Measurements from ENCODE around the gene PRKCH. TPM values are rescaled to one million over a fixed set of nuclear protein-coding genes. Genes with fewer than 3 reads are reported as not detected.

PRKCH gene
- polyA plus RNA-seq, 2 of the 4 experiments (the other 2 are of a cell fraction): 10.0 to 10.2 TPM

DNA sequence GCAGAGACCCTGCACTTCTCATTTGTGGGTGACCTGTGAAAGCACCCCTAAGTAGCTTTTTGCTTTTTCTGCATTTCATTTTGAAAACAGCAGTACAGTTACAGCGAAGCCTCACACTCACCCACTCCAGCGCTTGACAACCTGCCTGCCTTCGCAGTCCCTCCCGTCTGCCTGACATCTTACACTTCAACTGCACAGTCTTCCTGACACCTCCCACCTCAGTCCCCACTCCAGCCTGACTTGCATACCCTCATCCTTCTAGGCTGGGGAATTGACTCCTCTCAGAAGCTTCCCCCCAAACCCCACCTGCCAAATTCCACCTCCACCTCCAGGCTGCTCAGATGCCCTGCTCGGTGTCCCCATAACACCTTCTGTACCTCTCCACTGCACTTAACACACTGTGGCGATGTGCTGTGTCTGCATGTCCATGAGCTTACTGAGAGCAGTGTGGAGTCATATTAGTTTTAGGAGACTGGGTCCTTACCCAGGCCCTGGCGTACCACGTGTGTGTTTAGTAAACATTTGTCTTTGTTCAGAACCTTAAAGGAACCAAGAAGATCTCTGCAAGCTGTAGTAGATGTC lies 159.4 kb downstream of the PRKCH start:
- no peaks in the 10 kb centered on the region for H3K9me3 ChIP-seq
- CTCF ChIA-PET: interaction anchor here (1.0 to 1.9 kb wide), 3 partner anchors 43 to 217 kb away, joined by 4 to 5 read pairs (median 4); no protein-coding TSS in a partner anchor
- peak overlapping the region; percentile 16; the same call in 1 of the 3 replicates for H3K4me2 ChIP-seq
- ATAC-seq: no peak
- peaks cover 71% of the 10 kb centered on the region for H3K4me1 ChIP-seq
- TF ChIP-seq ZFP36 (IDR thresholded peaks at IDR 0.05; ENCODE audit: borderline replicate concordance, partially characterized antibody): no peak
- TF ChIP-seq SMC3 (IDR thresholded peaks at IDR 0.05): no peak
- TF ChIP-seq NFE2L2 (conservative IDR thresholded peaks at IDR 0.05; ENCODE audit: low read length): no peak
- TF ChIP-seq POLR2A (IDR thresholded peaks at IDR 0.05; ENCODE audit: low read length): no peak
- TF ChIP-seq, protein P1, sequence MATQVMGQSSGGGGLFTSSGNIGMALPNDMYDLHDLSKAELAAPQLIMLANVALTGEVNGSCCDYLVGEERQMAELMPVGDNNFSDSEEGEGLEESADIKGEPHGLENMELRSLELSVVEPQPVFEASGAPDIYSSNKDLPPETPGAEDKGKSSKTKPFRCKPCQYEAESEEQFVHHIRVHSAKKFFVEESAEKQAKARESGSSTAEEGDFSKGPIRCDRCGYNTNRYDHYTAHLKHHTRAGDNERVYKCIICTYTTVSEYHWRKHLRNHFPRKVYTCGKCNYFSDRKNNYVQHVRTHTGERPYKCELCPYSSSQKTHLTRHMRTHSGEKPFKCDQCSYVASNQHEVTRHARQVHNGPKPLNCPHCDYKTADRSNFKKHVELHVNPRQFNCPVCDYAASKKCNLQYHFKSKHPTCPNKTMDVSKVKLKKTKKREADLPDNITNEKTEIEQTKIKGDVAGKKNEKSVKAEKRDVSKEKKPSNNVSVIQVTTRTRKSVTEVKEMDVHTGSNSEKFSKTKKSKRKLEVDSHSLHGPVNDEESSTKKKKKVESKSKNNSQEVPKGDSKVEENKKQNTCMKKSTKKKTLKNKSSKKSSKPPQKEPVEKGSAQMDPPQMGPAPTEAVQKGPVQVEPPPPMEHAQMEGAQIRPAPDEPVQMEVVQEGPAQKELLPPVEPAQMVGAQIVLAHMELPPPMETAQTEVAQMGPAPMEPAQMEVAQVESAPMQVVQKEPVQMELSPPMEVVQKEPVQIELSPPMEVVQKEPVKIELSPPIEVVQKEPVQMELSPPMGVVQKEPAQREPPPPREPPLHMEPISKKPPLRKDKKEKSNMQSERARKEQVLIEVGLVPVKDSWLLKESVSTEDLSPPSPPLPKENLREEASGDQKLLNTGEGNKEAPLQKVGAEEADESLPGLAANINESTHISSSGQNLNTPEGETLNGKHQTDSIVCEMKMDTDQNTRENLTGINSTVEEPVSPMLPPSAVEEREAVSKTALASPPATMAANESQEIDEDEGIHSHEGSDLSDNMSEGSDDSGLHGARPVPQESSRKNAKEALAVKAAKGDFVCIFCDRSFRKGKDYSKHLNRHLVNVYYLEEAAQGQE (IDR thresholded peaks at IDR 0.05): no peak
- TF ChIP-seq HOXB5 (CRISPR knock-in tag; IDR thresholded peaks at IDR 0.05): no peak
- no peak for TF ChIP-seq TP53 (CRISPR knock-in tag; IDR thresholded peaks at IDR 0.05)
- TF ChIP-seq GATA3 (IDR thresholded peaks at IDR 0.05; ENCODE audit: borderline replicate concordance): no peak
- TF ChIP-seq ZC3H11A (IDR thresholded peaks at IDR 0.05): no peak
- POLR2A ChIA-PET: interaction anchor here (0.8 kb wide), 1 partner anchor 81 kb away, joined by 4 read pairs; no protein-coding TSS in a partner anchor
- no peak for FAIRE-seq
- H3K27ac ChIP-seq: peak overlapping the region; percentile 91 to 96
- no peak for DNase-seq (ENCODE audit: low read depth in 1 of 2, low spot score in 1 of 2)
- H3K4me3 ChIP-seq: no peak overlapping the region
- 84% methylated on average over 8 of the region's 8 CpGs for WGBS (ENCODE audit: missing lambda C conversion rate)

DNA sequence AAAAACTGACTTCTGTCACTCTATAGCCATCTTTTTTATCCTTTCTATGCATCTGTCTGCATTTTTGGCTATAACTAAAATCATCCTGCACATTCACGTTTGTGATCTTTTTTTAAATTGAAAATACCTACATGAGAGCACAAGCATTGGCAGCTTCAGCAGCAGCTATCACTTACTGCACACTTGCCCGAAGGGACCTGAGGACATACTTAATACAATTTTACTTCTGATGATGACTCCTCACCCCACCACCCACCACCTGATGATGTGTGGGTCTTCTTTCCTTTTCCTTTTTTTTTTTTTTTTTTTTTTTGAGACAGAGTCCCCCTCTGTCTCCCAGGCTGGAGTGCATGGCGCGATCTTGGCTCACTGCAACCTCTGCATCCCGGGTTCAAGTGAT lies 160.3 kb downstream of the PRKCH start:
- no peak for FAIRE-seq
- no peak overlapping the region for H3K4me3 ChIP-seq
- no peak for DNase-seq (ENCODE audit: low read depth in 1 of 2, low spot score in 1 of 2)
- no peak for TF ChIP-seq JUNB (IDR thresholded peaks at IDR 0.05)
- no peak for TF ChIP-seq PHF8 (IDR thresholded peaks at IDR 0.05; ENCODE audit: borderline replicate concordance, low read depth)
- no peak for TF ChIP-seq HEYL (CRISPR knock-in tag; IDR thresholded peaks at IDR 0.05)
- TF ChIP-seq RAD21 (conservative IDR thresholded peaks at IDR 0.05 in 1 of 2, IDR thresholded peaks at IDR 0.05 in 1 of 2): no peak
- TF ChIP-seq, protein P2, sequence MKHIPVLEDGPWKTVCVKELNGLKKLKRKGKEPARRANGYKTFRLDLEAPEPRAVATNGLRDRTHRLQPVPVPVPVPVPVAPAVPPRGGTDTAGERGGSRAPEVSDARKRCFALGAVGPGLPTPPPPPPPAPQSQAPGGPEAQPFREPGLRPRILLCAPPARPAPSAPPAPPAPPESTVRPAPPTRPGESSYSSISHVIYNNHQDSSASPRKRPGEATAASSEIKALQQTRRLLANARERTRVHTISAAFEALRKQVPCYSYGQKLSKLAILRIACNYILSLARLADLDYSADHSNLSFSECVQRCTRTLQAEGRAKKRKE (CRISPR knock-in tag; IDR thresholded peaks at IDR 0.05; ENCODE audit: low read depth): no peak
- TF ChIP-seq KDM1A (IDR thresholded peaks at IDR 0.05; ENCODE audit: low read depth): no peak
- TF ChIP-seq, protein P3, sequence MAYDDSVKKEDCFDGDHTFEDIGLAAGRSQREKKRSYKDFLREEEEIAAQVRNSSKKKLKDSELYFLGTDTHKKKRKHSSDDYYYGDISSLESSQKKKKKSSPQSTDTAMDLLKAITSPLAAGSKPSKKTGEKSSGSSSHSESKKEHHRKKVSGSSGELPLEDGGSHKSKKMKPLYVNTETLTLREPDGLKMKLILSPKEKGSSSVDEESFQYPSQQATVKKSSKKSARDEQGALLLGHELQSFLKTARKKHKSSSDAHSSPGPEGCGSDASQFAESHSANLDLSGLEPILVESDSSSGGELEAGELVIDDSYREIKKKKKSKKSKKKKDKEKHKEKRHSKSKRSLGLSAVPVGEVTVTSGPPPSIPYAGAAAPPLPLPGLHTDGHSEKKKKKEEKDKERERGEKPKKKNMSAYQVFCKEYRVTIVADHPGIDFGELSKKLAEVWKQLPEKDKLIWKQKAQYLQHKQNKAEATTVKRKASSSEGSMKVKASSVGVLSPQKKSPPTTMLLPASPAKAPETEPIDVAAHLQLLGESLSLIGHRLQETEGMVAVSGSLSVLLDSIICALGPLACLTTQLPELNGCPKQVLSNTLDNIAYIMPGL (CRISPR knock-in tag; IDR thresholded peaks at IDR 0.05; ENCODE audit: borderline replicate concordance): no peak
- TF ChIP-seq TP53 (CRISPR knock-in tag; IDR thresholded peaks at IDR 0.05): no peak
- TF ChIP-seq, protein P4, sequence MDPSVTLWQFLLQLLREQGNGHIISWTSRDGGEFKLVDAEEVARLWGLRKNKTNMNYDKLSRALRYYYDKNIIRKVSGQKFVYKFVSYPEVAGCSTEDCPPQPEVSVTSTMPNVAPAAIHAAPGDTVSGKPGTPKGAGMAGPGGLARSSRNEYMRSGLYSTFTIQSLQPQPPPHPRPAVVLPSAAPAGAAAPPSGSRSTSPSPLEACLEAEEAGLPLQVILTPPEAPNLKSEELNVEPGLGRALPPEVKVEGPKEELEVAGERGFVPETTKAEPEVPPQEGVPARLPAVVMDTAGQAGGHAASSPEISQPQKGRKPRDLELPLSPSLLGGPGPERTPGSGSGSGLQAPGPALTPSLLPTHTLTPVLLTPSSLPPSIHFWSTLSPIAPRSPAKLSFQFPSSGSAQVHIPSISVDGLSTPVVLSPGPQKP (IDR thresholded peaks at IDR 0.05; ENCODE audit: low read depth, low read length): no peak
- TF ChIP-seq, protein P5, sequence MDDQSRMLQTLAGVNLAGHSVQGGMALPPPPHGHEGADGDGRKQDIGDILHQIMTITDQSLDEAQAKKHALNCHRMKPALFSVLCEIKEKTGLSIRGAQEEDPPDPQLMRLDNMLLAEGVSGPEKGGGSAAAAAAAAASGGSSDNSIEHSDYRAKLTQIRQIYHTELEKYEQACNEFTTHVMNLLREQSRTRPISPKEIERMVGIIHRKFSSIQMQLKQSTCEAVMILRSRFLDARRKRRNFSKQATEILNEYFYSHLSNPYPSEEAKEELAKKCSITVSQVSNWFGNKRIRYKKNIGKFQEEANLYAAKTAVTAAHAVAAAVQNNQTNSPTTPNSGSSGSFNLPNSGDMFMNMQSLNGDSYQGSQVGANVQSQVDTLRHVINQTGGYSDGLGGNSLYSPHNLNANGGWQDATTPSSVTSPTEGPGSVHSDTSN (IDR thresholded peaks at IDR 0.05): no peak
- TF ChIP-seq, protein P6, sequence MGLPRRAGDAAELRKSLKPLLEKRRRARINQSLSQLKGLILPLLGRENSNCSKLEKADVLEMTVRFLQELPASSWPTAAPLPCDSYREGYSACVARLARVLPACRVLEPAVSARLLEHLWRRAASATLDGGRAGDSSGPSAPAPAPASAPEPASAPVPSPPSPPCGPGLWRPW (IDR thresholded peaks at IDR 0.05): no peak
- TF ChIP-seq NR3C1 (IDR thresholded peaks at IDR 0.05): no peak
- no peak for TF ChIP-seq KDM5A (IDR thresholded peaks at IDR 0.05)
- no peak for TF ChIP-seq FOSL2 (IDR thresholded peaks at IDR 0.05)
- no peak for TF ChIP-seq FOSL2 (CRISPR knock-in tag; IDR thresholded peaks at IDR 0.05)
- TF ChIP-seq POLR2A (IDR thresholded peaks at IDR 0.05; ENCODE audit: low read length): no peak
- TF ChIP-seq ZC3H11A (IDR thresholded peaks at IDR 0.05): no peak
- TF ChIP-seq, protein P1 (IDR thresholded peaks at IDR 0.05): no peak
- no peak for TF ChIP-seq ESRRA (IDR thresholded peaks at IDR 0.05; ENCODE audit: borderline replicate concordance, low read length)
- peak overlapping the region; percentile 91 to 96; a peak in 5 of 6 replicates for H3K27ac ChIP-seq
- POLR2A ChIA-PET: no interaction called here
- H3K4me1 ChIP-seq: peaks cover 64% of the 10 kb centered on the region
- 83% methylated on average over 5 of the region's 5 CpGs for WGBS (ENCODE audit: missing lambda C conversion rate)
- CTCF ChIA-PET: interaction anchor here (1.2 to 1.5 kb wide), 3 partner anchors 42 to 87 kb away, joined by 3 to 5 read pairs (median 4); no protein-coding TSS in a partner anchor
- H3K9me3 ChIP-seq: no peaks in the 10 kb centered on the region
- H3K4me2 ChIP-seq: no peak overlapping the region
- ATAC-seq: no peak

All from A549 (cell line).